Neural cell (in vitro differentiated cells): ENCODE results near the gene CMTM5. TPM values are rescaled to one million over a fixed set of nuclear protein-coding genes. Genes with fewer than 3 reads are reported as not detected.

Experiments
- H2AFZ ChIP-seq: fragments of 200-600, 300-800 bp; sonication (generic), shearing (Covaris generic); 2 replicates; pipeline ENCODE4 v1.6.0; 2014; ENCODE audit warnings: low read depth, mild to moderate bottlenecking, antibody characterized with exemption, low read length, moderate library complexity
- H3F3A ChIP-seq: fragments of 200-600 bp; shearing (Covaris generic); 2 replicates; pipeline ENCODE4 v1.6.1; 2016; ENCODE audit warnings: mild to moderate bottlenecking, moderate library complexity, mixed read lengths, antibody characterized with exemption, low read length; ENCODE audit not compliant: insufficient read depth, poor library complexity, severe bottlenecking
- H3K27ac ChIP-seq: fragments of 200-600, 300-800 bp; sonication (generic), shearing (Covaris generic); 2 replicates; pipeline ENCODE4 v1.5.1; 2014; ENCODE audit warnings: mild to moderate bottlenecking, low read length, moderate library complexity
- H3K27me3 ChIP-seq: fragments of 300-800, 200-600 bp; sonication (generic), shearing (Covaris generic); 2 replicates; pipeline ENCODE4 v1.6.0; 2014; ENCODE audit warnings: mild to moderate bottlenecking, low read depth, low read length, moderate library complexity; ENCODE audit not compliant: insufficient read depth
- H3K36me3 ChIP-seq: fragments of 300-800, 200-600 bp; sonication (generic), shearing (Covaris generic); 2 replicates; pipeline ENCODE4 v1.5.1; 2014; ENCODE audit warnings: mild to moderate bottlenecking, antibody characterized with exemption, low read length, moderate library complexity; ENCODE audit not compliant: insufficient read depth
- H3K4me2 ChIP-seq: fragments of 300-800, 200-600 bp; sonication (generic), shearing (Covaris generic); 2 replicates; pipeline ENCODE4 v1.6.0; 2014; ENCODE audit warnings: mild to moderate bottlenecking, low read length
- H3K4me3 ChIP-seq: fragments of 300-800, 200-600 bp; sonication (generic), shearing (Covaris generic); 2 replicates; pipeline ENCODE4 v1.5.1; 2014; ENCODE audit warnings: mild to moderate bottlenecking, low read length, moderate library complexity
- H3K79me2 ChIP-seq: fragments of 200-600 bp; shearing (Covaris generic); replicated peaks from 2 replicates; pipeline ENCODE4 v1.6.0; 2014; ENCODE audit warnings: mild to moderate bottlenecking, low read length, moderate library complexity; ENCODE audit not compliant: insufficient read depth
- H3K9ac ChIP-seq: fragments of 300-800, 200-600 bp; sonication (generic), shearing (Covaris generic); 2 replicates; pipeline ENCODE4 v1.6.1; 2016; ENCODE audit warnings: mild to moderate bottlenecking, low read length, mixed read lengths
- H3K9me2 ChIP-seq: fragments of 200-600 bp; shearing (Covaris generic); 2 replicates; pipeline ENCODE4 v1.6.1; 2016; ENCODE audit warnings: mild to moderate bottlenecking, low read length, mixed read lengths; ENCODE audit not compliant: insufficient read depth
- H3K9me3 ChIP-seq: fragments of 200-600, 300-800 bp; sonication (generic), shearing (Covaris generic); 2 replicates; pipeline ENCODE4 v1.6.1; 2016; ENCODE audit warnings: mild to moderate bottlenecking, mixed run types, low read length, moderate library complexity, mixed read lengths
- H4K20me1 ChIP-seq: fragments of 200-600 bp; shearing (Covaris generic); 2 replicates; pipeline ENCODE4 v1.6.1; 2016; ENCODE audit warnings: mild to moderate bottlenecking, mixed run types; ENCODE audit not compliant: insufficient read depth
- EP300 ChIP-seq: fragments of 450-650 bp; conservative IDR thresholded peaks from 2 replicates; pipeline ENCODE4 v1.6.1; 2014; ENCODE audit warnings: antibody characterized with exemption, mild to moderate bottlenecking, moderate library complexity; ENCODE audit not compliant: poor library complexity, severe bottlenecking
- EZH2 ChIP-seq: fragments of 200-600, 300-800 bp; shearing (Covaris generic), sonication (generic); IDR thresholded peaks from 2 replicates; pipeline ENCODE4 v1.6.1; 2014; ENCODE audit warnings: antibody characterized with exemption, low read length, borderline replicate concordance, mild to moderate bottlenecking; ENCODE audit not compliant: insufficient read depth, poor library complexity, severe bottlenecking
- MXI1 ChIP-seq: fragments of 450-650 bp; conservative IDR thresholded peaks from 2 replicates; pipeline ENCODE4 v1.6.1; 2014; ENCODE audit warnings: antibody characterized with exemption, mild to moderate bottlenecking; ENCODE audit not compliant: poor library complexity, severe bottlenecking
- POLR2AphosphoS5 ChIP-seq: IDR thresholded peaks from 2 replicates; pipeline ENCODE4 v1.6.1; 2012
- RAD21 ChIP-seq: fragments of 450-650 bp; conservative IDR thresholded peaks from 2 replicates; pipeline ENCODE4 v1.6.1; 2014; ENCODE audit warnings: antibody characterized with exemption, mild to moderate bottlenecking, moderate library complexity
- SMC3 ChIP-seq: fragments of 450-650 bp; conservative IDR thresholded peaks from 2 replicates; pipeline ENCODE4 v1.6.1; 2014; ENCODE audit warnings: antibody characterized with exemption, mild to moderate bottlenecking, moderate library complexity; ENCODE audit not compliant: poor library complexity
- TAF1 ChIP-seq: IDR thresholded peaks from 2 replicates; pipeline ENCODE4 v1.6.1; 2012; ENCODE audit warnings: low read depth
- polyA plus RNA-seq: library from polyadenylated mRNA; depleted of rRNA; stranded (reverse); fragments of >200 nt; gene quantifications from 2 replicates; pipeline ENCODE4 v1.2.3, GENCODE V29; 2014
- TF ChIP-seq, protein P1 (sequence below): IDR thresholded peaks from 2 replicates; pipeline ENCODE4 v1.6.1; 2012; ENCODE audit warnings: borderline replicate concordance
- TF ChIP-seq, protein P2 (sequence below): fragments of 450-650 bp; IDR thresholded peaks from 2 replicates; pipeline ENCODE4 v1.5.1; 2014; ENCODE audit warnings: antibody characterized with exemption, mild to moderate bottlenecking, moderate library complexity; ENCODE audit not compliant: poor library complexity, severe bottlenecking

The CMTM5 gene
- polyA plus RNA-seq, 1 donor from 2014 or later: not detected

DNA sequence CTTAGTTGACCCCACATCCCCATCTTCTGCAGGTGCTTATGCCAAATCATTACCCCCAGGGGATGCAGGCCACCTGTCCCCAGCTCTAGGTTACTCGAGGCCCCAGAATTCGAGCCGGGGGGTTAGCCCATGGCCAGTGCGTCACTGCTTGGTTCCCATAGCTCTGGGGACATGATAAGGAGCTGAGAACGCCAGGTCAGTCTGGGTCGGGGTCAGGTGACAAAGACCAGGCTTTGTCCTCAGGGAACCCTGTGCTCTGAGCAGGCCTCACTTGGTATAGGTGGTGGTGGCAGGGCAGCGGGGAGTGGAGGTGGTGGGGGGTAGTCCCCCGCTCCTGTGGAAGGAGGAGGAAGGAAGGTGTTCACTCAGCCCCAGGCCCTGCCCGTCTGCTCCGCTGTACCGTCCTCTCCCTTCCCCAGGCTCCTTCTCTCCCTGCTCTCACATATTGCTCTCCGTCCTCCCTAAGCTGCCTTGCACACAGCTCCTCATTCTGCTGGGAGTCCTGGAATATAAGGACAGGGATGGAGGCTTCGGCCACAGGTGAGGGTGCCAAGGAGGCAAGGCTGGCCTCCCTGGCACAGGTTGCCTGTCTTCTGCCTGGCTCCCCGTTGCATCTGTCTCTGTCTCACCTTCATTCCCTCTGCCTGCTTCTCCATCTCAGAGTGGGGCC is 33.3 kb downstream of the CMTM5 start:
- no peaks in the 10 kb centered on the region for H3K9me3 ChIP-seq
- H3K36me3 ChIP-seq: no peaks in the 10 kb centered on the region
- TF ChIP-seq TAF1 (no peak), POLR2AphosphoS5 (no peak), EP300 (no peak), EZH2 (no peak), RAD21 (no peak), SMC3 (no peak), MXI1 (no peak)
- TF ChIP-seq, protein P1, sequence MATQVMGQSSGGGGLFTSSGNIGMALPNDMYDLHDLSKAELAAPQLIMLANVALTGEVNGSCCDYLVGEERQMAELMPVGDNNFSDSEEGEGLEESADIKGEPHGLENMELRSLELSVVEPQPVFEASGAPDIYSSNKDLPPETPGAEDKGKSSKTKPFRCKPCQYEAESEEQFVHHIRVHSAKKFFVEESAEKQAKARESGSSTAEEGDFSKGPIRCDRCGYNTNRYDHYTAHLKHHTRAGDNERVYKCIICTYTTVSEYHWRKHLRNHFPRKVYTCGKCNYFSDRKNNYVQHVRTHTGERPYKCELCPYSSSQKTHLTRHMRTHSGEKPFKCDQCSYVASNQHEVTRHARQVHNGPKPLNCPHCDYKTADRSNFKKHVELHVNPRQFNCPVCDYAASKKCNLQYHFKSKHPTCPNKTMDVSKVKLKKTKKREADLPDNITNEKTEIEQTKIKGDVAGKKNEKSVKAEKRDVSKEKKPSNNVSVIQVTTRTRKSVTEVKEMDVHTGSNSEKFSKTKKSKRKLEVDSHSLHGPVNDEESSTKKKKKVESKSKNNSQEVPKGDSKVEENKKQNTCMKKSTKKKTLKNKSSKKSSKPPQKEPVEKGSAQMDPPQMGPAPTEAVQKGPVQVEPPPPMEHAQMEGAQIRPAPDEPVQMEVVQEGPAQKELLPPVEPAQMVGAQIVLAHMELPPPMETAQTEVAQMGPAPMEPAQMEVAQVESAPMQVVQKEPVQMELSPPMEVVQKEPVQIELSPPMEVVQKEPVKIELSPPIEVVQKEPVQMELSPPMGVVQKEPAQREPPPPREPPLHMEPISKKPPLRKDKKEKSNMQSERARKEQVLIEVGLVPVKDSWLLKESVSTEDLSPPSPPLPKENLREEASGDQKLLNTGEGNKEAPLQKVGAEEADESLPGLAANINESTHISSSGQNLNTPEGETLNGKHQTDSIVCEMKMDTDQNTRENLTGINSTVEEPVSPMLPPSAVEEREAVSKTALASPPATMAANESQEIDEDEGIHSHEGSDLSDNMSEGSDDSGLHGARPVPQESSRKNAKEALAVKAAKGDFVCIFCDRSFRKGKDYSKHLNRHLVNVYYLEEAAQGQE: no peak
- TF ChIP-seq, protein P2, sequence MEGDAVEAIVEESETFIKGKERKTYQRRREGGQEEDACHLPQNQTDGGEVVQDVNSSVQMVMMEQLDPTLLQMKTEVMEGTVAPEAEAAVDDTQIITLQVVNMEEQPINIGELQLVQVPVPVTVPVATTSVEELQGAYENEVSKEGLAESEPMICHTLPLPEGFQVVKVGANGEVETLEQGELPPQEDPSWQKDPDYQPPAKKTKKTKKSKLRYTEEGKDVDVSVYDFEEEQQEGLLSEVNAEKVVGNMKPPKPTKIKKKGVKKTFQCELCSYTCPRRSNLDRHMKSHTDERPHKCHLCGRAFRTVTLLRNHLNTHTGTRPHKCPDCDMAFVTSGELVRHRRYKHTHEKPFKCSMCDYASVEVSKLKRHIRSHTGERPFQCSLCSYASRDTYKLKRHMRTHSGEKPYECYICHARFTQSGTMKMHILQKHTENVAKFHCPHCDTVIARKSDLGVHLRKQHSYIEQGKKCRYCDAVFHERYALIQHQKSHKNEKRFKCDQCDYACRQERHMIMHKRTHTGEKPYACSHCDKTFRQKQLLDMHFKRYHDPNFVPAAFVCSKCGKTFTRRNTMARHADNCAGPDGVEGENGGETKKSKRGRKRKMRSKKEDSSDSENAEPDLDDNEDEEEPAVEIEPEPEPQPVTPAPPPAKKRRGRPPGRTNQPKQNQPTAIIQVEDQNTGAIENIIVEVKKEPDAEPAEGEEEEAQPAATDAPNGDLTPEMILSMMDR: no peak
- no peak overlapping the region for H3K4me2 ChIP-seq
- H3F3A ChIP-seq: no peaks in the 10 kb centered on the region
- no peaks in the 10 kb centered on the region for H3K27me3 ChIP-seq
- no peaks in the 10 kb centered on the region for H3K79me2 ChIP-seq
- H3K9ac ChIP-seq: no peak overlapping the region
- no peak overlapping the region for H3K4me3 ChIP-seq
- H3K9me2 ChIP-seq: no peaks in the 10 kb centered on the region
- no peak overlapping the region for H3K27ac ChIP-seq
- H2AFZ ChIP-seq: no peak overlapping the region
- no peaks in the 10 kb centered on the region for H4K20me1 ChIP-seq

DNA sequence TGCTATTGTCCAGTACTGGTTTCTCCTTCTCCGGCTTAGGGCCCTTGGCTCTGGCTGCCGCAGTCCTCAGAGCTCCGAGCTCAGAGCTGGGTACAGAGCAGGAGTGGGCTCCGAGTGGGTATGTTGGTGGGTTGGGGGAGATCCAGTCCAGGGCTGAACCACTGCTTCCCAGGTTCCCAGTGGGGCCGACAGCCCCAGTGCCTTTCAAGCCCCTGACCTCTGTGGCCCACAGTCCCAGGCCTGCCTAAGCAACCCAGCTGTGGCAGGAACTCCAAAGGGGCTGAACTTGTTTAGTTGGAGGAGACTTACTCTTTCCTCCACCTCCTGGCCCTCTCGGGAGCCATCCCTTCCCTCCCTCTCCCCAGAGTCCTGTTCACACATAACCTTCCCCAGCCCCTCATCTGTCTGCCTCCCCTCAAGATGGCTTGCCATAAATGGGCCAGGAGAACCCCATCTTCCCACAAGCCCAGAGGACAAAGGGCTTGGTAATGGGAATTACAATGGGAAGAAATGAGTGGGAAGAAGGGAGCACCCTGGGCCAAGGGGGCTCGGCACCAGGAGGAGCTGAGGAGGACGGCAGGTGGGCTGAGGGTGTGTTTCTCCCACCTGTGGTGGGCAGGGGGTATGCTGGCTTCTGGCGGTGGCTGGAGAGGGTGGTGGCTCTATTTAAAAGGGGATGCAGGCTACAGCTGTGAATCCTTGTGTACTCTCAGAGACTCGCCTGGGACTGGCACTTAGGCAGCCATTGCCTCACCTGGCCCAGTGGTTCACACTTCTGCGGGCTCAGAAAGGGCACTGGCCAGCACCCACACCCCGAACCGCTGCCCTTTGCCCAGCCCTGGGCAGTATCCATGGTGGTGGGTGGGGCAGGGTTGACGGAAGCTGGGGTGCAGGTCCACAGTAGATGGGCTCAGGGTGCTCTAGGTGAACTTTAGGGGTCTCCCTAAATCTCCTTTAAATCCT is 35.0 kb downstream of the CMTM5 start:
- no peak overlapping the region for H3K4me2 ChIP-seq
- H3K36me3 ChIP-seq: no peaks in the 10 kb centered on the region
- no peak overlapping the region for H3K9ac ChIP-seq
- H3K9me2 ChIP-seq: no peaks in the 10 kb centered on the region
- no peaks in the 10 kb centered on the region for H3F3A ChIP-seq
- H3K27me3 ChIP-seq: no peaks in the 10 kb centered on the region
- H3K27ac ChIP-seq: no peak overlapping the region
- H4K20me1 ChIP-seq: no peaks in the 10 kb centered on the region
- TF ChIP-seq RAD21 (no peak), MXI1 (no peak), SMC3 (no peak), EZH2 (no peak), EP300 (no peak), POLR2AphosphoS5 (no peak), TAF1 (no peak)
- TF ChIP-seq, protein P1: no peak
- TF ChIP-seq, protein P2: no peak
- no peaks in the 10 kb centered on the region for H3K79me2 ChIP-seq
- H3K9me3 ChIP-seq: no peaks in the 10 kb centered on the region
- no peak overlapping the region for H3K4me3 ChIP-seq
- no peak overlapping the region for H2AFZ ChIP-seq
